HG03103 (cell line): ENCODE measurements around the gene LRRC26.
"Not testable (repeated sequence)": the region's sequence is repeated elsewhere in the genome, so short reads cannot be mapped to it uniquely, and the experiment has no call there.

Source experiments
- ATAC-seq: cut with Tn5 transposase; IDR thresholded peaks from one replicate; pipeline ENCODE4 v1.9.1; 2021; ENCODE audit warnings: low read depth; ENCODE audit not compliant: unreplicated experiment

The LRRC26 gene

GRCh38 chr9:137139468-137140150 lies 30.2 kb downstream of the LRRC26 start:
- ATAC-seq = no peak

- ATAC-seq = no peak
Measured at GRCh38 chr9:137138722-137139467, 31.0 kb downstream of the LRRC26 start, which contains the start of gene GRIN1. Gene GRIN1, plus strand, starts transcription at chr9:137139154. Its CDS starts 333 bp downstream, at chr9:137139487.

- ATAC-seq = no peak
Measured at GRCh38 chr9:137138058-137138721, 31.7 kb downstream of the LRRC26 start.

GRCh38 chr9:137136881-137137607 lies 32.8 kb downstream of the LRRC26 start:
- no peak for ATAC-seq

- no peak for ATAC-seq
Measured at GRCh38 chr9:137136261-137136880, 33.5 kb downstream of the LRRC26 start.

GRCh38 chr9:137135154-137135553 lies 34.7 kb downstream of the LRRC26 start:
- not testable (repeated sequence) for ATAC-seq

GRCh38 chr9:137134191-137134590 lies 35.7 kb downstream of the LRRC26 start:
- no peak for ATAC-seq

- ATAC-seq = peak; percentile 5
Measured at GRCh38 chr9:137130176-137130755, 39.6 kb downstream of the LRRC26 start.

- peak; percentile 61 for ATAC-seq
Measured at GRCh38 chr9:137129456-137130175, 40.2 kb downstream of the LRRC26 start.

GRCh38 chr9:137128862-137129455 lies 40.9 kb downstream of the LRRC26 start:
- ATAC-seq = no peak

GRCh38 chr9:137128158-137128861 lies 41.5 kb downstream of the LRRC26 start:
- no peak for ATAC-seq

GRCh38 chr9:137127301-137128157 lies 42.3 kb downstream of the LRRC26 start:
- no peak for ATAC-seq

- ATAC-seq = no peak
Measured at GRCh38 chr9:137126786-137127185, 43.1 kb downstream of the LRRC26 start.

- ATAC-seq = not testable (repeated sequence)
Measured at GRCh38 chr9:137123952-137124462, 45.8 kb downstream of the LRRC26 start.

- ATAC-seq = no peak
Measured at GRCh38 chr9:137123468-137123837, 46.4 kb downstream of the LRRC26 start.

GRCh38 chr9:137122796-137123467 lies 46.9 kb downstream of the LRRC26 start:
- ATAC-seq = not testable (repeated sequence)
